Neural progenitor cell (in vitro differentiated cells): ENCODE measurements around the gene RGPD8. TPM values are rescaled to one million over a fixed set of nuclear protein-coding genes. Genes with fewer than 3 reads are reported as not detected.

Experiments
- DNase-seq: peaks from one replicate; pipeline ENCODE4 v3.0.0-alpha.2; 2016; ENCODE audit warnings: low spot score
- H2AFZ ChIP-seq: fragments of 200-600 bp; sonication (generic); replicated peaks from 2 replicates; pipeline ENCODE4 v1.6.1; 2016; ENCODE audit warnings: antibody characterized with exemption
- H3F3A ChIP-seq: fragments of 200-600 bp; sonication (generic); 2 replicates; pipeline ENCODE4 v1.6.1; 2016; ENCODE audit warnings: antibody characterized with exemption, low read depth
- H3K27ac ChIP-seq: fragments of 200-600 bp; sonication (generic); 2 replicates; pipeline ENCODE4 v1.5.1; 2016; ENCODE audit warnings: mild to moderate bottlenecking
- H3K27me3 ChIP-seq: fragments of 200-600 bp; sonication (generic); 2 replicates; pipeline ENCODE4 v1.6.1; 2016; ENCODE audit warnings: mild to moderate bottlenecking, moderate library complexity
- H3K36me3 ChIP-seq: fragments of 200-600 bp; sonication (generic); 2 replicates; pipeline ENCODE4 v1.5.1; 2016
- H3K4me1 ChIP-seq: fragments of 200-600 bp; sonication (generic); 2 replicates; pipeline ENCODE4 v1.6.1; 2016; ENCODE audit warnings: mixed run types
- H3K4me2 ChIP-seq: fragments of 200-600 bp; sonication (generic); 2 replicates; pipeline ENCODE4 v1.6.1; 2016
- H3K4me3 ChIP-seq: fragments of 200-600 bp; sonication (generic); 2 replicates; pipeline ENCODE4 v1.5.1; 2016
- H3K79me2 ChIP-seq: fragments of 200-600 bp; sonication (generic); 2 replicates; pipeline ENCODE4 v1.6.1; 2016; ENCODE audit warnings: low read depth
- H3K9ac ChIP-seq: fragments of 200-600 bp; sonication (generic); 2 replicates; pipeline ENCODE4 v1.6.1; 2016
- H3K9me3 ChIP-seq: fragments of 200-600 bp; sonication (generic); 2 replicates; pipeline ENCODE4 v1.5.1; 2016; ENCODE audit warnings: low read depth
- H4K20me1 ChIP-seq: fragments of 200-600 bp; sonication (generic); 2 replicates; pipeline ENCODE4 v1.6.1; 2016; ENCODE audit warnings: low read depth
- H3K27ac Mint-ChIP-seq: 3 replicates; pipeline ENCODE4 v1.8.0; 2021; ENCODE audit warnings: mixed read lengths
- H3K27me3 Mint-ChIP-seq: 2 replicates; pipeline ENCODE4 v1.8.0; 2022; ENCODE audit warnings: low read depth, mild to moderate bottlenecking, inconsistent platforms, moderate library complexity, mixed read lengths; ENCODE audit not compliant: insufficient read depth
- H3K36me3 Mint-ChIP-seq: 3 replicates; pipeline ENCODE4 v1.8.0; 2021; ENCODE audit warnings: mixed read lengths
- H3K4me1 Mint-ChIP-seq: 3 replicates; pipeline ENCODE4 v1.8.0; 2021; ENCODE audit warnings: mixed read lengths
- H3K4me3 Mint-ChIP-seq: 3 replicates; pipeline ENCODE4 v1.8.0; 2021; ENCODE audit warnings: mild to moderate bottlenecking, moderate library complexity, mixed read lengths
- H3K9me3 Mint-ChIP-seq: 3 replicates; pipeline ENCODE4 v1.8.0; 2020; ENCODE audit warnings: mixed read lengths
- CTCF ChIP-seq: fragments of 200-600 bp; sonication (generic); IDR thresholded peaks from 2 replicates; pipeline ENCODE4 v1.5.1; 2017; ENCODE audit warnings: antibody characterized with exemption, mild to moderate bottlenecking
- EZH2 ChIP-seq: fragments of 200-600 bp; sonication (generic); IDR thresholded peaks from 2 replicates; pipeline ENCODE4 v1.6.1; 2017; ENCODE audit warnings: antibody characterized with exemption, mild to moderate bottlenecking, moderate library complexity
- EZH2phosphoT487 ChIP-seq: fragments of 200-600 bp; sonication (generic); IDR thresholded peaks from 2 replicates; pipeline ENCODE4 v1.6.1; 2017; ENCODE audit warnings: antibody characterized with exemption
- small RNA-seq: library from RNA; depleted of rRNA; stranded (forward); fragments of <200 nt; gene quantifications from one replicate; pipeline ENCODE3, GENCODE V24; 2015
- total RNA-seq: library from RNA; depleted of rRNA; stranded (reverse); fragments of >200 nt; gene quantifications from 2 replicates; pipeline ENCODE4 v1.2.3, GENCODE V29; 2015; ENCODE audit warnings: low replicate concordance

Gene RGPD8
- total RNA-seq, 1 donor from 2014 or later = 11.1 TPM

GRCh38 chr2:112332123-112332696, 101.2 kb downstream of the RGPD8 start:
- no peak overlapping the region for H3K27ac Mint-ChIP-seq

DNA sequence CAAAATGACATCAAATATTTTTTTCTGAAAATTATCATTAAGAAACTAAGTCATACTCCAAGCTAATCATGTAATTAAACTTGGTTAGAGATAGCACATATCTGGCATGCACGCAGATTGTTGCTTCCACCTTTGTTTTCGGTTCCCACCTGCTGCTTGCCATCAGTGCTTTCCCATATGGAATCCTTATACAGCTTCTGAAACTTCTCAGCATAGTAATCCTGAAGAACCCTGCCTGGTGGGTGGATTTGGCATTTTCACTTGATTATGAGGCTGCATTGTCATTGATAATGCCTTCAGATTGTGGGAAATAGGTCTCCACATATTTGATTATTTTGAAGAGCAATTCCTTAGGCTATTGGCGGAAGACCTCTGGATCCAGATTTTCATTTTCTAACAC, 110.5 kb downstream of the RGPD8 start:
- H3K4me2 ChIP-seq = no peak overlapping the region
- H3K27me3 Mint-ChIP-seq = no peaks in the 10 kb centered on the region
- H3K4me1 ChIP-seq = no peaks in the 10 kb centered on the region
- H4K20me1 ChIP-seq = no peaks in the 10 kb centered on the region
- peaks cover 23% of the 10 kb centered on the region for H3K36me3 Mint-ChIP-seq
- no peak overlapping the region for H3K4me3 ChIP-seq
- H3F3A ChIP-seq = no peaks in the 10 kb centered on the region
- H3K79me2 ChIP-seq = no peaks in the 10 kb centered on the region
- no peaks in the 10 kb centered on the region for H3K27me3 ChIP-seq
- H3K9me3 ChIP-seq = no peaks in the 10 kb centered on the region
- no peak overlapping the region for H3K27ac Mint-ChIP-seq
- H3K27ac ChIP-seq = no peak overlapping the region
- H3K9ac ChIP-seq = no peak overlapping the region
- DNase-seq = no peak
- H3K9me3 Mint-ChIP-seq = peaks cover 3% of the 10 kb centered on the region
- no peak for TF ChIP-seq EZH2
- TF ChIP-seq CTCF = no peak
- no peak for TF ChIP-seq EZH2phosphoT487
- peaks cover 3% of the 10 kb centered on the region for H3K36me3 ChIP-seq
- H3K4me1 Mint-ChIP-seq = no peaks in the 10 kb centered on the region
- H3K4me3 Mint-ChIP-seq = no peak overlapping the region
- no peak overlapping the region for H2AFZ ChIP-seq

More at GRCh38 chr2:112332123-112332696, 101.2 kb downstream of the RGPD8 start:
- Histone ChIP-seq H4K20me1 (no peaks in the 10 kb centered on the region), H3K36me3 (no peaks in the 10 kb centered on the region), H3K9ac (no peak overlapping the region), H3K4me3 (no peak overlapping the region), H2AFZ (no peak overlapping the region), H3K27ac (no peak overlapping the region), H3K4me1 (no peaks in the 10 kb centered on the region), H3K9me3 (no peaks in the 10 kb centered on the region), H3K27me3 (no peaks in the 10 kb centered on the region), H3F3A (no peaks in the 10 kb centered on the region), H3K79me2 (no peaks in the 10 kb centered on the region), H3K4me2 (no peak overlapping the region)
- no peaks in the 10 kb centered on the region for H3K4me1 Mint-ChIP-seq
- TF ChIP-seq CTCF (no peak), EZH2phosphoT487 (no peak), EZH2 (no peak)
- no peaks in the 10 kb centered on the region for H3K27me3 Mint-ChIP-seq
- DNase-seq = no peak
- peaks cover 3% of the 10 kb centered on the region for H3K9me3 Mint-ChIP-seq
- peaks cover 25% of the 10 kb centered on the region for H3K36me3 Mint-ChIP-seq
- no peak overlapping the region for H3K4me3 Mint-ChIP-seq

DNA sequence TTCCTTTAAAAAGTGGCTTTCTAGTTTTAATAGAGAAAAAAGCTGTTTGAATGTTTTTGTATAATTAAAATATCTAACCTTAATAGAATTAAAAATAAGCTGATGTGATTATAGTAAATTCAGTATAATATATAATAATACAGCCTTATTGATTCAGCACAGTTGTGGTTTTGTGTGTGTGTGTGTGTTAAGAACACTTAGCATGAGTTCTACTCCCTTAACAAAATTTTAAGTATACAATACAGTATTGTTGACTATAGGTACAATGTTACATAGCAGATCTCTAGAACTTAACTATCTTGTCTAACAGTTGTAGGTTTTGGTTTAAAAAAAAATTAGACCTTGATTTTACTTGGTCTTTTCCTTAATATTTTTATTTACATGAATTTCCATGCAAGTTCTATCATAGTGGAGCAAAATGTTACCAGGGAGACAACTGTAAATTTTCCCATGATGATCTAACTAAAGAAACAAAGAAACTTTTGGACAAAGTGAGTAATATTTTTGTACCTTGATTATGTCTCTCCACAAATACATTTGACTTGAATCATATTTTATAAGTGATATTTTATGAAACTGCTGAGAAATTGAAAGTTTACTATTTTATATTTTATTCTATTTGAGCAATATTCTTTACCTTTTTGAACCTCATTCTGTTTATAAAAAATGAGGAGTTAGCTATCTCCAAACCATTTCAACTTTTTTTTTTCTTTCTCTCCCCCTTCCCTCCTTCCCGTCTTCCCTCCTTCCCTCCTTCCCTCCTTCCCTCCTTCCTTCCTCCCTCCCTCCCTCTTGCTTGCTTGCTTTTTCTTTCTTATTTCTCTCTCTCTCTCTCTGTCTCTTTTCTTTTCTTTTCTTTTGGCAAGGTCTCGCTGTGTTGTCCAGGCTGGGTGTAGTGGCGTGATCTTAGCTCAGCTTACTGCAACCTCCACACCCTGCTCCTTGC, 111.8 kb downstream of the RGPD8 start:
- no peaks in the 10 kb centered on the region for H3K27me3 Mint-ChIP-seq
- no peaks in the 10 kb centered on the region for H3K4me1 Mint-ChIP-seq
- no peak overlapping the region for H3K27ac ChIP-seq
- H3K36me3 ChIP-seq = peaks cover 5% of the 10 kb centered on the region
- TF ChIP-seq EZH2phosphoT487 (no peak), CTCF (no peak), EZH2 (no peak)
- no peaks in the 10 kb centered on the region for H3F3A ChIP-seq
- H3K36me3 Mint-ChIP-seq = peaks cover 12% of the 10 kb centered on the region
- no peaks in the 10 kb centered on the region for H3K9me3 ChIP-seq
- DNase-seq = no peak
- no peaks in the 10 kb centered on the region for H3K9me3 Mint-ChIP-seq
- no peak overlapping the region for H3K9ac ChIP-seq
- H3K27me3 ChIP-seq = no peaks in the 10 kb centered on the region
- H3K27ac Mint-ChIP-seq = no peak overlapping the region
- H4K20me1 ChIP-seq = no peaks in the 10 kb centered on the region
- H3K4me2 ChIP-seq = no peak overlapping the region
- H2AFZ ChIP-seq = no peak overlapping the region
- no peaks in the 10 kb centered on the region for H3K4me1 ChIP-seq
- no peaks in the 10 kb centered on the region for H3K79me2 ChIP-seq
- H3K4me3 ChIP-seq = no peak overlapping the region
- H3K4me3 Mint-ChIP-seq = no peak overlapping the region

Small RNA genes lying within 50 kb of the gene (small RNA-seq; reads per million reads assigned to genes)
- gene AC115115.1 = not detected

Other genes with a start within 250 kb of the RGPD8 start
- gene ZC3H8, start 178.6 kb downstream of the RGPD8 start, total RNA-seq = 14.2 and 20.3 TPM in 2 replicates
- gene ZC3H6, start 158.0 kb downstream of the RGPD8 start, total RNA-seq = 16.0 and 21.7 TPM in 2 replicates
- 53.2 and 81.3 TPM in 2 replicates for gene TTL, start 48.5 kb upstream of the RGPD8 start, total RNA-seq
- gene POLR1B, start 108.8 kb upstream of the RGPD8 start, total RNA-seq = 20.1 and 20.5 TPM in 2 replicates
- 12.9 and 17.5 TPM in 2 replicates for gene CHCHD5, start 151.0 kb upstream of the RGPD8 start, total RNA-seq
- 46.1 and 61.1 TPM in 2 replicates for gene SLC20A1, start 212.3 kb upstream of the RGPD8 start, total RNA-seq